GM19035 (cell line): ENCODE data around the gene MS4A4A.
A peak's percentile ranks its signal among the peaks of the same experiment; 100 is the strongest.
"Not testable (repeated sequence)": the region's sequence is repeated elsewhere in the genome, so short reads cannot be mapped to it uniquely, and the experiment has no call there.

ENCODE experiments used
- ATAC-seq: cut with Tn5 transposase; IDR thresholded peaks from one replicate; pipeline ENCODE4 v1.9.1; 2021; ENCODE audit not compliant: unreplicated experiment

Gene MS4A4A

GRCh38 chr11:60280412-60280811 is at the start of gene MS4A4A:
Gene MS4A4A, plus strand, starts transcription at chr11:60280666. Its CDS starts 10 bp downstream, at chr11:60280676.
- no peak for ATAC-seq

- no peak for ATAC-seq
These were observed 49.8 kb upstream of the MS4A4A start for GRCh38 chr11:60230681-60231080.

GRCh38 chr11:60235321-60235720 is 45.1 kb upstream of the MS4A4A start:
- no peak for ATAC-seq

- no peak for ATAC-seq
These were observed 39.8 kb upstream of the MS4A4A start for GRCh38 chr11:60240662-60241061.

DNA sequence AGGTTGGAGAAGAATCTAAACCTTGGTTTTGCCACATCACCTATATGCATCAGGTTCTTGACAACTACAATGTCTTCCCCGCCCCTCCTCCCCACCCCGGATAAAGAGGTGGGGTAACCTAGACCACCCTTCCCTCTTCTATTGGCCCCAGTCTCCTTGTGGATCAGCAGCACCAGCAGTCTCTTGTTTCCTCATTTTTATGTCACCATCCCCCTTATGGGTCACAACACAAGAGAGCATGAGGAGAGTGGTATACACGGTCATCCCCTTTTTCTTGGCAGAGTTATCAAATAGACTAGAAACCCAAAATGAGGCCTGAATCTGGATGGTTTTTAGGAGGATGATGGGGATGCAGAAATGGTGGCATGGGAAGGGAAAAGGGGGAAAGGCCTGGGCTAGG is 38.7 kb upstream of the MS4A4A start:
- no peak for ATAC-seq

DNA sequence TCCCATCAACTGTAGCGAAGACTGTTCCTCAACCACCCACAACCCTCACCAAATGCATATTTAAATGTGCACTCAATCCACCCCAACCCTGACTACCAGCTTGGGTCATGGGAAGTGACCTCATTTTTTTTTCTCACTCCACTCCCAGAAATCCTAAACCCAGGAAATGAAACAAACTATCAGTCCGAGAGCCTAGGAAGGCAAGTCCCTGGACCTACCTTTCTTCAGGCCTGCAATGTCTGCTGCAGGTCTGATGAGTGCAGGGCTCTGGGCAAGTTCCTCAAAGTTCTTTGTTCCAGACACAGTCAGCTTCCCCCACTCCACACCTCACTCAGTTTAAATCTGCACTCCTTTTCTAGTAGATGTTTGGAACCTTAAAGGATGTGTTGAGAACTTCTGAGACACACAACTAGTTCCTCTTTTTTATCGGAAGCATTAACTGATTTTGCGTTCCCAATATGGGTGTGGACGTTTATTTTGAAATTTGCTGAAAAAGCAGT is 37.7 kb upstream of the MS4A4A start, which contains the start of gene MS4A4E:
MS4A4E (minus strand) TSS at position 398 of the 500 bp plus-strand sequence. CDS start 13,082 bp downstream, outside the sequence.
- no peak for ATAC-seq

GRCh38 chr11:60251485-60252212 is 28.8 kb upstream of the MS4A4A start:
- peak; percentile 67 for ATAC-seq

DNA sequence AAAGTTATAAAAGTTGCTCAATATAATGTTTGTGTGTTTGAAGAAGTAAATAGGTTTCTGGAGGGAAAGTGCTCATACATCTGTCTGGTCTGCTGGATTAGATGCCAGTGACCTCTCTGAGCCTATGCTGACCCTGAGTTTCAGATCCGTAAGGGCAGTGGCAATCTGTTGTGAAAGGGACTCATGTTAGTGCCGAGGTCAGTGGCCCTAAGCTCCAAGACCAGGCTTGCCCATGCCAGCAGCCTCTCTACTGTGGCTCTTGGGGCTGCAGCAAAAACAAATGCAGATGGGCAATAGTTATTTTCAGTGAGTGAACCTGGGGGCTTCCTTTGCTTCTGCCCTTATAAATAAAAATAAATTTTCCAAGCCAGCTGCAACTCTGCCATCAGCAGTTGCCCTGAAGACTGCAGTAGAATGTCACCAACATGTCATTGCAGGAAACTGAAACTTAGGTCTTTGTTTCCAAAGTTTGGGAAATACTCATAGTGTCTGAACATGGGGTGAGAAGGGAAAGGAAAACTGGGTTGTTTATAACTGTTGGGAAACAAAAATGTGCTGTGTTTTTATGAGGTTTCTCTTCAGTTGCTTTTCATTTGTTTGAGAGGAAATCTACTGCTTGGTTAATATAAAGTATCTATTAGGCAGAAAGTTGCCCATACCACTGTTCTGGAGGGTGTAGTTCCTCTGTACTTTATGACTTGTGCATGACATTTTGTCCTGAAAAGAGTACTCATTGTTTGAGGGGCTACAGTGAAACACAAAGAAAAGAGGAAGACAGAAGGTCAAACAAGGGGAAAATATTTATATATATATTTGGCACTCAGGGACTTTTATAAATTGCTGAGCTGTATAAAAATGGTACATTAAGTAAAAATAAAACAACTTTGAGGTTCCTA is 28.0 kb upstream of the MS4A4A start:
- no peak for ATAC-seq

DNA sequence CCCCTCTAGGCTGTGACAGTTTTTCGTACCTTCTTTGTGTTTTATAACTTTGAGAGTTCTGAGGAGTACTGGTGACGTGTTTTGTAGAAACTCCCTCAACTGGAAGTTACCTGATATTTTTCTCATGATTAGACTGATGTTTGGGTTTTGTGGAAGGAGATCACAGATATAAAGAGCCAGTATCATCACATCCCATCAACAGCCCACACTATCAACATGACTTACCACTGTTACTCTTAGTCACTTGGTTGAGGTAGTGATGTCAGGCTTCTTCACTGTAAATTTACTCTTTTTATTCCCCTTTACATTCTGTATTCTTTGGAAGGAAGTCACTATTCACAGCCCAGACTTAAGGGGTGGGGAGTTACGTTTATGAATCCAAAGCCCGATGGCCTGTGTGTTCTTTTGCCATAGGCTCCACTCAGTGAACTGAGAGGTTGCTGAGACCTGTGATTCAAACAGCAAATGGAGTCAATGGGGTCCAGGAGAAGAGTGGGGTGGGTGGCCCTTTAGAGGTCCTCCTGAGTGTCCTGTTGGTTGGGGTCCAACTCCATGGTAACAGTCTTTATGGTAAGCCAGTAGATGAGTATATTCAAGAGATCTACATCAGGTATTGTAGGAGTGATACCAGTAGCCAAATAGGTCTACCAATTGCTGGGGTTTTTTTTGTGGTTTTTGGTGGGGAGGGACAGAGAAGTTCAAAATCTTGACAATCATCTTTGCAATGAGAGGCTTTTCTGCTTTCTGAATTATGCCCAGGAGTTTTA is 22.3 kb upstream of the MS4A4A start:
- ATAC-seq = no peak

DNA sequence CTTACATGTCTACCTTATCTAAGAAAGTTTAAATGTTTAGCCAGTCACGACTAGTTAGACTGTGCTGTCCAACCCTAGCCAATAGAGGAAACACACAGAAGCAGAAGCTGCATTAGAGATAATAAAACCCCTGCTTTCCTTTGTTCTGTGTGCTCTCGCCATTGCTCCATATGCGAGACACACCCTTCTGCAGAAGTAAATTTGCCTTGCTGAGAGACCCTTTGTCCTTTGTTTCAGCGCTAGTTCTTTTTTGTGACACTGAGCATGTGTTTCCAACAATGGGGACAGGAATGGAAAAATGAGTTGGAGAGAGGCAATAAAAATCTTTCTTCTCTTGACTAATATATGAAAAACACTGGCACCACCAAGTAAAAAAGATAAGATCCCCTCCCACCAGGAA is 19.5 kb upstream of the MS4A4A start:
- no peak for ATAC-seq

GRCh38 chr11:60263402-60263801 is 17.1 kb upstream of the MS4A4A start:
- no peak for ATAC-seq

GRCh38 chr11:60264644-60265043 is 15.8 kb upstream of the MS4A4A start:
- ATAC-seq = no peak

DNA sequence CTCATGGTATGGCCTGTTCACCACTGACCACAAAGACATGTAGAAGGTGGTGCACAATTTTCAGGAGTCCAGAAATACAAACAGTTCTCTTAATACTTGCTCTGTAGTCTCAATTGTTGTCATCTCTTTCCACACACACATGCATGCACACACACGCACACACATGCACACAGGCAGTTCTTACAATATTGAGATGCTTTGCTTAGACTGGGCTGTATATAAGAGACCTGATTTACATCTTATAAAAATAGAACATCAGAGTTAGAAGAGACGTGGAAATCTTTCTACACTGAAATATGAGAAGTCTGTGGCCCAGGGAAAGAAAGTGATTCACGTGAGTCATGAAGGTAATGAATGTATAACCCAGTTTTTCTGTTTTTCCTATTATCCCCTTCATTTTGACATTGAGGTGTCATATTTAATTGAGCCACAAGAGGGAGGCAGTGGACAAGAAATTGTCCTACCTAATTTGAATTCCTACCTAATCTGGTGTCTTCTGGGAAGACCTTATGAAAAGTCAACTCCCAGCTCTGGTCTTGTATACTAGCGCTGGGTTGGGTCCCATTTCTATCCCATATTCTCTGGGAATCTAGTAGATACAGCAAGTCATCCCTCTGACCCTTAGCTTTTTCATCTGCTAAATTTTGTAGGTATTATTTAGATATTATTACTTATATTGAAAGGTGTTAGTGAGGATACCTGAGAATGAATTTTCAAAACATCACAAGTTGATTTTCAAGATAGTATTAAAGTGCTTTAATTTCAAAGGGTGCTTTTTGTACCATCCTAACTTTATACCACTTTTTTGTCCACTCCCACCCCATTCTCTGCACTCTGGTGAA is 14.9 kb upstream of the MS4A4A start:
- no peak for ATAC-seq

DNA sequence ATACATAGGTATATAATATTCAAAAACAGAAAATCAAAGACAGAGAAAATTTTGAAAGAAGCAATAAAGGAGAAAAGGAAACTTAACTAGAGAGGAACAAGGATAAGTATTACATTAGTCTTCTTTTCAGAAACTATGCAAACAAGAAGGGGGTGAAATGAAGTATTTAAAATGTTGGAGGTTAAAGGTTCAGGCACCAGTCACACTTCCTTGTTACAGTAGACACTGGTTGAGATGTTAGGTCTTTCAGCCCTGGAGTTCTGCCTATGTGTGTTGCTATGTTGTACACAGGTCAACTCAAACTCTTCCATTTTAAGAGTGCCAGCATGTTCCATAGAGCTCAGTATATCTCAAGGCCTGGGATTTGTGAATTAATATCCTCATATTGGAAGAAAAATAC is 6.0 kb upstream of the MS4A4A start:
- no peak for ATAC-seq

- ATAC-seq = no peak
These were observed 1.0 kb downstream of the MS4A4A start for GRCh38 chr11:60281485-60281884.

- ATAC-seq = no peak
These were observed 1.8 kb downstream of the MS4A4A start for GRCh38 chr11:60282286-60282685.

DNA sequence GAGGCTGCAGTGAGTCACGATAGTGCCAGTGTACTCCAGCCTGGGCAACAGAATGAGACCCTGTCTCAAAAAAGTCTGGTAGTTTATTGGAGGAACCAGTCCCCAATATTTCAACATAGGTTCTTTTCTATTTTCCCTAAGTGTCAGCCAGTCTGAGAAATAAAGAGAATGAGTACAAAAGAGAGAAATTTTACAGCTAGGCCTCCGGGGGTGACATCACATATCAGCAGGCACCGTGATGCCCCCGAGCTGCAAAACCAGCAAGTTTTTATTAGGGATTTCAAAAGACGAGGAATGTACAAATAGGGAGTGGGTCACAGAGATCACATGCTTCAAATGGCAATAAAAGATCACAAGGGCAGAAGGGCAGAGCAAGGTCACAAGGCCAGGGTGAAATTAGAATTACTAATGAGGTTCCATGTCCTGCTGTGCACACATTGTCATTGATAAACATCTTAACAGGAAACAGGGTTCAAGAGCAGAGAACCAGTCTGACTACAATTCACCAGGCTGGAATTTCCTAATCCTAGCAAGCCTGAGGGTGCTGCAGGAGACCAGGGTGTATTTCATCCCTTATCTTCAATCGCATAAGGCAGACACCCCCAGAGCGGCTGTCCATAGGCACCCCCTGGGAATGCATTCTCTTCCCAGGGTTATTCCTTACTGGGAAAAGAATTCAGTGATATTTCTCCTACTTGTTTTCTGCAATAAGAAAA is 5.1 kb downstream of the MS4A4A start:
- not testable (repeated sequence) for ATAC-seq

- ATAC-seq = no peak
These were observed 8.1 kb downstream of the MS4A4A start for GRCh38 chr11:60288531-60288930.

DNA sequence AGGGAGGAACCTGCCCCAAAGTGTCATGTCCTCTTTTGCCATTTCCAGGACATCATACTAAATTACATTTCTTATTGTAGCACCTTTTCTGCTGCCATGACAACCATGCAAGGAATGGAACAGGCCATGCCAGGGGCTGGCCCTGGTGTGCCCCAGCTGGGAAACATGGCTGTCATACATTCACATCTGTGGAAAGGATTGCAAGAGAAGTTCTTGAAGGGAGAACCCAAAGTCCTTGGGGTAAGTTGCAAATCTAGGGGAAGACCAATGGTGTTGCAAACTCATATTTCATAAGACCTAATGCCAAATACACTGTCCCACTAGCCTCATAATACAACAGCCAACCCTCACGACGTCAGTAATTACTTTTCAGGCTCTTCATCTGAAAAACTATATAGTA is 11.7 kb downstream of the MS4A4A start:
- ATAC-seq = no peak

GRCh38 chr11:60301178-60301577 is 20.7 kb downstream of the MS4A4A start:
- ATAC-seq = no peak
